Natural killer cell (primary cell): ENCODE data around the gene MECP2. TPM values are rescaled to one million over a fixed set of nuclear protein-coding genes. Genes with fewer than 3 reads are reported as not detected.

Experiments
- ATAC-seq, 3 donors: fragments of 150-1000 bp in 2 of 3; fragments of 200-7000 bp in 1 of 3; cut with Tn5 transposase; 1 replicate in 1 of 3; 2 replicates in 2 of 3; pipeline ENCODE4 v1.10.0; 2021; ENCODE audit warnings: mild to moderate bottlenecking in 2 of 3, moderate library complexity in 2 of 3
- DNase-seq, 2 donors: peaks; one replicate each; pipeline versions ENCODE4 v3.0.0 to v3.0.0-alpha.2; 2013 to 2021; ENCODE audit warnings: mixed read lengths in 1 of 2
- H3K27ac ChIP-seq: one replicate; pipeline ENCODE4 v1.5.1; 2013; ENCODE audit warnings: mild to moderate bottlenecking, low read length
- H3K27me3 ChIP-seq: one replicate; pipeline ENCODE4 v1.6.1; 2013; ENCODE audit warnings: low read length; ENCODE audit not compliant: control insufficient read depth, insufficient read depth
- H3K36me3 ChIP-seq: one replicate; pipeline ENCODE4 v1.6.1; 2013; ENCODE audit warnings: low read length; ENCODE audit not compliant: control insufficient read depth, insufficient read depth
- H3K4me1 ChIP-seq: one replicate; pipeline ENCODE4 v1.6.1; 2013; ENCODE audit warnings: low read length; ENCODE audit not compliant: control insufficient read depth, insufficient read depth
- H3K4me3 ChIP-seq: one replicate; pipeline ENCODE4 v1.5.1; 2013; ENCODE audit warnings: low read length
- H3K9me3 ChIP-seq: one replicate; pipeline ENCODE4 v1.6.1; 2013; ENCODE audit warnings: low read length; ENCODE audit not compliant: control insufficient read depth, insufficient read depth
- H3K27ac Mint-ChIP-seq, 2 donors: one replicate each; pipeline ENCODE4 v1.8.0; 2022; ENCODE audit warnings: mild to moderate bottlenecking in 2 of 2, mixed read lengths in 2 of 2, moderate library complexity in 1 of 2
- H3K27me3 Mint-ChIP-seq, 2 donors: one replicate each; pipeline ENCODE4 v1.8.0; 2022; ENCODE audit warnings: low read depth in 2 of 2, mixed read lengths in 2 of 2
- H3K36me3 Mint-ChIP-seq: one replicate; pipeline ENCODE4 v1.8.0; 2022; ENCODE audit warnings: mixed read lengths
- H3K4me1 Mint-ChIP-seq, 2 donors: one replicate each; pipeline ENCODE4 v1.8.0; 2022; ENCODE audit warnings: mixed read lengths in 2 of 2
- H3K4me3 Mint-ChIP-seq: one replicate; pipeline ENCODE4 v1.8.0; 2022; ENCODE audit warnings: mild to moderate bottlenecking, moderate library complexity, mixed read lengths
- H3K9me3 Mint-ChIP-seq, 2 donors: one replicate each; pipeline ENCODE4 v1.8.0; 2022; ENCODE audit warnings: mixed read lengths in 2 of 2
- CTCF ChIP-seq: fragments of 200-600 bp; IDR thresholded peaks from one replicate; pipeline ENCODE4 v1.8.0; 2022; ENCODE audit warnings: antibody characterized with exemption
- WGBS: methylation state at CpG from one replicate; pipeline ENCODE4 v1.1.7; 2013; ENCODE audit warnings: missing lambda C conversion rate; ENCODE audit not compliant: insufficient coverage; 5-methylcytosine and 5-hydroxymethylcytosine counted together
- intact Hi-C: fragments of 100-400 bp; cut with micrococcal nuclease; formaldehyde crosslinking; loops from one replicate; pipeline ENCODE4 v1.14.2; 2022
- total RNA-seq, 4 donors: library from RNA; stranded (reverse); fragments of 120-200 nt in 1 of 4; gene quantifications; one replicate each; pipeline versions ENCODE4 v1.2.3 to v1.2.4, GENCODE V29; 2013 to 2022

Gene MECP2
- total RNA-seq, 3 donors from 2014 or later (not counting 1 experiment from before 2014, with no cell fraction given) = 177 to 198 (median 182) TPM

GRCh38 chrX:154083126-154083517, 14.4 kb downstream of the MECP2 start:
- peak in 1 of 3 donors; percentile 26 for ATAC-seq
- WGBS = 43% methylated on average over 6 of the region's 6 CpGs

GRCh38 chrX:154082396-154083125, 15.0 kb downstream of the MECP2 start:
- intact Hi-C loops = no loop called here
- TF ChIP-seq CTCF = no peak
- H3K27me3 Mint-ChIP-seq = peaks cover 0 to under 1% of the 10 kb centered on the region in 2 donors
- ATAC-seq (peak in 2 of 3 donors; percentile 22 to 36), DNase-seq (no peak)
- Histone ChIP-seq H3K27ac (no peak overlapping the region), H3K27me3 (no peaks in the 10 kb centered on the region), H3K4me1 (peaks cover 17% of the 10 kb centered on the region), H3K9me3 (no peaks in the 10 kb centered on the region), H3K36me3 (peaks cover 2% of the 10 kb centered on the region), H3K4me3 (no peak overlapping the region)
- H3K9me3 Mint-ChIP-seq = no peaks in the 10 kb centered on the region
- 100% methylated on average over 1 of the region's 11 CpGs for WGBS
- peak overlapping the region; percentile 81 to 82 for H3K27ac Mint-ChIP-seq
- peaks cover 31 to 34% of the 10 kb centered on the region in 2 donors for H3K4me1 Mint-ChIP-seq
- H3K4me3 Mint-ChIP-seq = peak overlapping the region; percentile 45
- H3K36me3 Mint-ChIP-seq = no peaks in the 10 kb centered on the region

More at GRCh38 chrX:154083126-154083517, 14.4 kb downstream of the MECP2 start:
- intact Hi-C loops = no loop called here
- Mint-ChIP-seq H3K4me1 (peaks cover 34 to 36% of the 10 kb centered on the region in 2 donors), H3K4me3 (peak overlapping the region; percentile 45), H3K27me3 (peaks cover 0 to 6% of the 10 kb centered on the region in 2 donors), H3K36me3 (no peaks in the 10 kb centered on the region), H3K9me3 (no peaks in the 10 kb centered on the region), H3K27ac (peak overlapping the region; percentile 81 to 82)
- no peak overlapping the region for H3K27ac ChIP-seq
- no peak overlapping the region for H3K4me3 ChIP-seq
- H3K36me3 ChIP-seq = peaks cover 5% of the 10 kb centered on the region
- no peak for TF ChIP-seq CTCF
- peaks cover 17% of the 10 kb centered on the region for H3K4me1 ChIP-seq
- DNase-seq = peak in 1 of 2 donors; percentile 15
- no peaks in the 10 kb centered on the region for H3K27me3 ChIP-seq
- H3K9me3 ChIP-seq = no peaks in the 10 kb centered on the region

GRCh38 chrX:154077101-154077500, 20.4 kb downstream of the MECP2 start:
- DNase-seq (no peak), ATAC-seq (no peak)
- WGBS = 95% methylated on average over 3 of the region's 4 CpGs
- Mint-ChIP-seq H3K9me3 (no peaks in the 10 kb centered on the region), H3K27ac (peak overlapping the region; percentile 29 to 45), H3K4me3 (no peak overlapping the region), H3K27me3 (no peaks in the 10 kb centered on the region), H3K4me1 (peaks cover 48 to 52% of the 10 kb centered on the region in 2 donors), H3K36me3 (no peaks in the 10 kb centered on the region)
- intact Hi-C loops = no loop called here
- H3K27me3 ChIP-seq = no peaks in the 10 kb centered on the region
- no peak overlapping the region for H3K27ac ChIP-seq
- no peaks in the 10 kb centered on the region for H3K9me3 ChIP-seq
- H3K4me1 ChIP-seq = peaks cover 2% of the 10 kb centered on the region
- H3K4me3 ChIP-seq = no peak overlapping the region
- no peaks in the 10 kb centered on the region for H3K36me3 ChIP-seq
- TF ChIP-seq CTCF = no peak
